ENCODE results near the gene PEAK3.
"Not testable (repeated sequence)": the region's sequence is repeated elsewhere in the genome, so short reads cannot be mapped to it uniquely, and the experiment has no call there.

Gene PEAK3

DNA sequence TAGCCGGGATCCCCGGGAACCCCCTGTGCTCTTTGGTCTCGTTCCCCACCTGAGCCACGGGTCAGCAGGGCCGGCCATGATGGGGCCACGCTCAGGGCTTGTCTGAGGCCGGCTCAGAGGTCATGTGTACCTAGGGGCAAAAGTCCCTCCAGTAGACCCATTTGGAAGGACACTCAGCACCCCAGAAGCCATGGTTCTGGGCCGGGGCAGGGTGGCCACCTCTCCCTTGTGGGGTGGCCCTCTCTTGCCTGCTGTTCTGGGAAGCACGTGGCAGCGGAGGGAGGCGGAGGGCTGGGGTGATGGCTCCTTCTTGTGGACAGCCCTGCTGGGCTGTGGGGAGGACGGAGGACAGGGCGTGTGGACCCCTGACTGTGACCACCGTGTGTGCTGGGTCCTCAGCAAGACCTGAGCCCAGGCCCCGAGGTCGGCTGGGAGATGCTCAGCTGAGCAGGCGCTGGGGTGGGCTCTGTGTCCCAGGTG is 6.4 kb upstream of the PEAK3 start:
- no peak for DNase-seq

- no peak for DNase-seq
These were observed 5.8 kb upstream of the PEAK3 start for GRCh38 chr19:2287585-2288337.

DNA sequence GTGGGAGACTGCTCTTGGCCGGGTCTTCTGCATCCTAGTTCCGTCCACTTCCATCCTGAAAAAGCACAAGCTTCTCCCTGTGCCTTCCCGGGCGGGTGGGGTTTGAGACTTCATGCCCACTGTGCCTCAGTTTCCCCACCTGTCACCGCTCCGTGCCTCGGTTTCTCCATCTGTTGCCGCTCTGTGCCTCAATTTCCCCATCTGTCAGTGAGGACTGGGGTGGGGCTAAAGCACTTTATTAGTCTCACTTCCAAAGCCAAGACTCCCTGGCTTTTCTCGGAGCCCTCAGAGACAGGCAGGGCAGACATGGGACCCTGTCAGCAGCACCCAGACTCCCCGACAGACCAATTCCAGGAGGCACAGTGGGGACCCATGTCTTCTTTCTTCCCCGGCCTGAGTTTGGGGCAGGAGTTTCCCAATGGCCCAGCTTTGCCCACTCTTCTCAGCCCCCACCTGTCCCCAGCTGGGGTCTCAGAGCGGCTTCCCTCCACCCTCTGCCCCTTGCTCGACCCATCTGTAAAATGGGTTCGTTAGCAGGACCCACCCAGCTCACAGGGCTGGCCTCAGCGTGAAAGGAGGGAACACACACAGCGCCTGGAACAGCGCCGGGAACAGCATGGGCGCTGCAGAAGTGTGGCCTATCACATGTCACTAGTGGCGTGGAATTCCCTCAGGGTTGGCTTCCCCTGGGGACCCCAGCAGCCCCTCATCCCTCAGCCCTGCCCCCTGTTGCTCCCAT is 4.6 kb upstream of the PEAK3 start:
- no peak for DNase-seq

DNA sequence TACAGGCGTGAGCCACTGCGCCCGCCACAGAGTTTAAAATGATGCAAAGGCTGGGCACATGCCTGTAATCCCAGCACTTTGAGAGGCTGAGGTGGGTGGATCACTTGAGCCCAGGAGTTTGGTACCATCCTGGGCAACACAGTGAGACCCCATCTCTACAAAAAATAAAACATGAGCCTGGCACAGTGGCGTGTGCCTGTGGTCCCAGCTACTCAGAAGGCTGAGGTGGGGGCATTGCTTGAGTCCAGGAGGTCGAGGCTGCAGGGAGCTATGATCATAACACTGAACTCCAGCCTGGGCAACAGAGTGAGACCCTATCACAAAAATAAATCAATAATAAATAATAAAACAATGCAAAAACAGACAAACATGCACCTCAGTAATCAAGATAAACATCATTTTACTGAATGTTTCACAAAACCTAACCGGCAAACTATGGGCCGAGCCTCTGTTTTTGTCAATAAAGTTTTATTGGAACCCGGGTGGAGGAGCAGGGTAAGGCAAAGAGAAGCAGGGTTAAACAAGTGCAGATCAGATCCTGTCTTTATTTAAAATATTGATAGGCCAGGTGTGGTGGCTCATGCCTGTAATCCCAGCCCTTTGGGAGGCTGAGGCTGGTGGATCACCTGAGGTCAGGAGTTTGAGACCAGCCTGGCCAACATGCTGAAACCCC is 2.0 kb upstream of the PEAK3 start:
- DNase-seq: no peak

GRCh38 chr19:2282862-2283237 is 875 bp upstream of the PEAK3 start:
- DNase-seq: no peak

GRCh38 chr19:2281265-2282061 is 512 bp downstream of the PEAK3 start:
- DNase-seq: not testable (repeated sequence)

- DNase-seq: no peak
These were observed 1.2 kb downstream of the PEAK3 start for GRCh38 chr19:2280633-2281264.

DNA sequence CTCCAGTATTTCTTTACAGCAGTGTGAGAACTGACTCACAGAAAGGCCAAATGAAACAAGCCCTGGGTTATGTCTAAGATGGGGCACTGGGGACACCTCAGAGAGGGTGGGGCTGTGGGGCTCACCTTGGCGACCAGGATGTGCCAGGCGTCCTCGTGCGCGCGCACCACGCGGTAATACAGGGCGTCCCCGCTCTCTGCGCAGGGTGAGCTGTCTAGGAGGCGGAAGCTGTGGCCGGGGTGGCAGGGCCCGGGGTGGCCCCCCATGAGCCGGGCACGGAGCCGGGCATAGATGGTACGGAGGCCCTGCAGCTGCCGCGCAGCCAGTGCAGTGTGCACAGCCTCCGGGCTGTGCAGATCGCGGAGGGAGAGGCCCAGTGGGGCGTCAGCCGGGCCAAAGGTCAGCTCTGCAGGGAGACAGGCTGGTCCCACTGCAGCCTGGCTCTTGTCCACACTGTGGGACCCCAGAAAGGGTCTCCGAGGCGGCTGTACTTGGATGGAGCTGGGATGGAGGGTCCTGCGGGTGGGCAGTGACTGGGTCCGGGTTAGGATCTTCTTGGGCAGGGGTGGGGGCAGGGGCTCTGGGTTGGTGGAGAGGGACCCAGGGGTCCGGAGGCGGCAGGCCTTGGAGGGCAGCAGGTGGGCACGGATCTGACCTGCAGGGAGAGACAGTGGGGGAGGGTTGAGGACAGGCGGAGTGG is 3.4 kb downstream of the PEAK3 start:
- no peak for DNase-seq

- DNase-seq: no peak
These were observed 4.8 kb downstream of the PEAK3 start for GRCh38 chr19:2277138-2277537.

GRCh38 chr19:2276429-2276986 is 5.5 kb downstream of the PEAK3 start:
- DNase-seq: no peak

DNA sequence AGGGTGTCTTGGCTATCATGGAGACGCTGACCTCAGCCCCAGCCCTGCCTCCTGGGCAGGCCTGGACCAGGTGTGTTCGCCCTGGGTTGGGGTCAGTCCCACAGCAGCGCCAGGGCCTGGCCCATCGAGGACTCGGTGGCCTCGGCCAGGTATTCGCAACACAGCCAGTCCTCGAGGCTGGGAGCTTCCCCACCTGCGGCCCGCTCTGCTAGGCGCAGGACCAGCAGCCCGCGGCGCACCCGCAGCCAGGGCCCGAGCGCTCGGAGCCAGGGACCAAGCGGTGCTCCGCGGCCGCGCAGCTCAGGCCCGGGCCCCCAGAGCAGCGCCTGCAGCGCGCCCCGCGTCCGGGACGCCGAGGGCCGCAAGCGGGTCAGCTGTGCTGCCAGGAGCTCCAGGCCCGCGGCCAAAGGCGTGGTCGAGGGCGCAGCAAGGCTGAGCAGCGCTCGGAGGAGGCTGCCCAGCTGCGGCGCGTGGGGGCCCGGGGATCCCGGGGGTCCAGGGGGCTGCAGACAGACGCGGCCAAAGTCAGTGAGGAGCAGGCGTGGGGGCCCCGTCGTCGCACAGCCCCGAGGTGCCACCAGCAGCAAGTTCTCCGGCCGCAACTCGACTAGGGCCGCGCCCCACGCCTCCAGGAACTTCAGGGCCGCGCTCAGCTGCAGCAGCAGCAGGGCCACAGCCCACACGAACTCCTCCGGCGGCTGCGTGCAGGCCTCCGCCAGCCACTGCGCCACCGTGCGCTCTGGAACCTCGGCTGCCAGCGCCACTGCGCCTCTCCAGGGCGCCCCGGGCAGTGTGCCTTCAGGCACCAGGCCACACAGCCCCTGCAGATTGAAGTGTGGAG is 6.2 kb downstream of the PEAK3 start:
- no peak for DNase-seq

- peak; percentile 79 for DNase-seq
These were observed 6.9 kb downstream of the PEAK3 start for GRCh38 chr19:2274931-2275535.

DNA sequence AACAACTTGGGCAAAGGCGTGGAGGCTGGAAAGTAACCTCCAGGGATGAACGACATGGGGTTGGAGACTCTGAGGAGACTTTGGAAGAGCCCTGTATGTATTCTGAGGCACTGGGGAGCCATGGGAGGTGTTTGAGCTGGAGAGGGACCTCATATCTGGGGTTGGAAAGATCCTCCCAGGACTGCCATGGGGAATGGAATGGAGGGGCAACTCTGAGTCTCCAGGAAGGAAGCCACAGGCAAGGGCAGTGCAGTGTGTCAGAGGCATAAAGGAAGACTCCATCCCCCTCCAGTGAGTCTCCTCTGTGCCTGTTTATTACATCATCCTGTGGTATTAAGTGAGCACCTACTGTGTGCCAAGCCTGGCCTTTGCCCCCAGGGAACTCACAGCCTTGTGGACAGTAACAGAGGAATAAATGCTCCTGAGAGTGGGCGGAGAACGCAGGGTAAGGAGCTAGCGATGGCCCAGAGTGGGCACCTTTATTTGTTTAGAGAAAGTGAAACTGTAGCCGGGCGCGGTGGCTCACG is 7.7 kb downstream of the PEAK3 start:
- no peak for DNase-seq

GRCh38 chr19:2273356-2274184 is 8.4 kb downstream of the PEAK3 start:
- peak; percentile 86 for DNase-seq

GRCh38 chr19:2271234-2272103 is 10.5 kb downstream of the PEAK3 start:
- peak; percentile 57 for DNase-seq

DNA sequence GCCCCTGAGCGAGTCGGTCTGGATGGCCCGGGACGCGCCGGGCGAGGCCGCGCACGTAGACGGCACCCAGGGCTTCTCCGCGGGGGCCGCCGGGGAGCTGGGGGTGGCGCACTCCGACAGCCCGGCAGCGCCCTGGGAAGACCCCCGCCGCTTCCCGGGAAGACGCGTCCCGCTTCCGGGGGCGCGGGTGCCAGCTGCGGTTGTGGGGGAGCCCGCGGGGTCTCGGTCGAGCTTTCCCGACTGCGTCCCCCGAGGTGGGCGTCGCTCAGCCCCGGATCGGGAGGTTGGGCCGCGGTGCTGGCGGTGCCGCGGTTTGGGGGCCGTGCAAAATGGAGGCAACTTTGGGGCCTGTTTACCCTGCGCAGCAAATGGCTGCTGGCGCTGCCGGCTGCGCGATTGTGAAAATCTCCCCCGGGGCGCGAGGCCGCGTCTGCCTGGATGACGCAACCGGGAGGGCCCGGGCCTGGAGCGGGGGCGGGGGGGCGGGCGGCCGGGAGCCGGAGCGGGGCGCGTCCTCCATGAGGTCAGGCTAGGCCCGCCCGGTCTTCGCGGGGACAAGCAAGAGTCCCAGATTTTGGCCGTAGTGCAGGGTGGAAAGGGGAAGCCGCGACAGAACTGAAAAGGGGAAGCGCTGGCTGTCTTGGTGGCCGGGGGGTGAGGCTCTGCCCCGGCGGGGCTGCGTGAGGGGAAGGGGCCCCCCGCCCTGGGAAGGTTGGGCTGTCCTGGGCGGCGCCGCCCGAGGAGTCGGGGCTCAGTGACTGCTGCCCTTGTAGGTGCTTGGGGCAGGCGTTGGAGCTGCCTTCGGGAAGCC is 11.3 kb downstream of the PEAK3 start:
- DNase-seq: peak; percentile 98

DNA sequence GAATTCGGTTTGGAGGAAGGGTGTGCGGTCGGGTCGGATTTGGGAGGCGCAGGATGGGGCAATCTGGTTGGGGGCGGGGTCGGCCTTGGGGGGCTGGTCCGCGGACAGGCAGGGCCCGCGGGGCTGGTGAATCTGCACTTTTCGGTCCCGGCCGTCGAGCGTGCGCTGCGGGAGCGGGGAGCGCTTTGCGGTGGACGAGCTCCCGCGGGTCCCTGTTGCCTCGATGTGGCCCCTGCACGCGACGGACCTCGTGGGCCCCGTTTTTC is 11.9 kb downstream of the PEAK3 start:
- DNase-seq: no peak

All from suppressor macrophage treated with lipopolysaccharide for 4 hours (primary cell).